Type B pancreatic cell (in vitro differentiated cells): ENCODE measurements around the gene MSH2. TPM values are rescaled to one million over a fixed set of nuclear protein-coding genes. Genes with fewer than 3 reads are reported as not detected.

ENCODE experiments used
- DNase-seq: peaks from one replicate; pipeline ENCODE4 v3.0.0; 2021; ENCODE audit warnings: mixed read lengths; ENCODE audit not compliant: unreplicated experiment; ENCODE audit errors: extremely low spot score
- H3K27ac Mint-ChIP-seq: 2 replicates; pipeline ENCODE4 v1.8.0; 2021; ENCODE audit warnings: mild to moderate bottlenecking, mixed read lengths
- H3K27me3 Mint-ChIP-seq: 2 replicates; pipeline ENCODE4 v1.8.0; 2021; ENCODE audit warnings: mixed read lengths
- H3K36me3 Mint-ChIP-seq: 2 replicates; pipeline ENCODE4 v1.8.0; 2021; ENCODE audit warnings: mixed read lengths
- H3K4me1 Mint-ChIP-seq: one replicate; pipeline ENCODE4 v1.8.0; 2021; ENCODE audit warnings: mixed read lengths; ENCODE audit not compliant: unreplicated experiment
- H3K4me3 Mint-ChIP-seq: 2 replicates; pipeline ENCODE4 v1.8.0; 2021; ENCODE audit warnings: mild to moderate bottlenecking, mixed read lengths
- H3K9me3 Mint-ChIP-seq: 2 replicates; pipeline ENCODE4 v1.8.0; 2021; ENCODE audit warnings: mixed read lengths
- total RNA-seq: library from RNA; stranded (reverse); gene quantifications from 2 replicates; pipeline ENCODE4 v1.2.1, GENCODE V29; 2021; ENCODE audit warnings: low replicate concordance
- TF ChIP-seq, protein P1 (sequence below): fragments of 200-600 bp; sonication (generic); conservative IDR thresholded peaks from 2 replicates; pipeline ENCODE4 v1.5.0; 2021; ENCODE audit warnings: antibody characterized with exemption, mild to moderate bottlenecking

The MSH2 gene
- total RNA-seq, 1 donor from 2014 or later, result 53.3 TPM

- no peak for DNase-seq
- H3K4me3 Mint-ChIP-seq, result no peak overlapping the region
- H3K36me3 Mint-ChIP-seq, result no peaks in the 10 kb centered on the region
- TF ChIP-seq, protein P1, sequence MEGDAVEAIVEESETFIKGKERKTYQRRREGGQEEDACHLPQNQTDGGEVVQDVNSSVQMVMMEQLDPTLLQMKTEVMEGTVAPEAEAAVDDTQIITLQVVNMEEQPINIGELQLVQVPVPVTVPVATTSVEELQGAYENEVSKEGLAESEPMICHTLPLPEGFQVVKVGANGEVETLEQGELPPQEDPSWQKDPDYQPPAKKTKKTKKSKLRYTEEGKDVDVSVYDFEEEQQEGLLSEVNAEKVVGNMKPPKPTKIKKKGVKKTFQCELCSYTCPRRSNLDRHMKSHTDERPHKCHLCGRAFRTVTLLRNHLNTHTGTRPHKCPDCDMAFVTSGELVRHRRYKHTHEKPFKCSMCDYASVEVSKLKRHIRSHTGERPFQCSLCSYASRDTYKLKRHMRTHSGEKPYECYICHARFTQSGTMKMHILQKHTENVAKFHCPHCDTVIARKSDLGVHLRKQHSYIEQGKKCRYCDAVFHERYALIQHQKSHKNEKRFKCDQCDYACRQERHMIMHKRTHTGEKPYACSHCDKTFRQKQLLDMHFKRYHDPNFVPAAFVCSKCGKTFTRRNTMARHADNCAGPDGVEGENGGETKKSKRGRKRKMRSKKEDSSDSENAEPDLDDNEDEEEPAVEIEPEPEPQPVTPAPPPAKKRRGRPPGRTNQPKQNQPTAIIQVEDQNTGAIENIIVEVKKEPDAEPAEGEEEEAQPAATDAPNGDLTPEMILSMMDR, result no peak
- no peaks in the 10 kb centered on the region for H3K9me3 Mint-ChIP-seq
- H3K27ac Mint-ChIP-seq, result no peak overlapping the region
- no peaks in the 10 kb centered on the region for H3K27me3 Mint-ChIP-seq
- peaks cover 8% of the 10 kb centered on the region for H3K4me1 Mint-ChIP-seq
Measured at GRCh38 chr2:47519604-47520301, 116.8 kb downstream of the MSH2 start.

DNA sequence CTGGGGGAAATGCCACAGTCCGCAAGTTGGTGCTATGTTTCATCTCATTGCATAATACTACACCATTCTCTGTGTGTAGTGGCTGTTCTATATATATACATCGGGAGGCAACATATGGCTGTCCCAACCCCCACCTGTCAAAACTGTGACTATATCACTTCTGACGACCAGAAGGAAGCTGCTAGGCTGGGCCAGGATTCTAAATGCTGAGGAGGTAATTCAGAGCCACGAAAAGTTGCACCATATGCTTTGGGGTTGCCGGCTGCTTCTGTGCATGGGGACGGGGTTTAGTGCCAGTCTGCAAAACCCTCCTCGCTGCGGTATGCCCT is 117.3 kb downstream of the MSH2 start:
- Mint-ChIP-seq H3K27me3 (no peaks in the 10 kb centered on the region), H3K4me3 (no peak overlapping the region), H3K4me1 (peaks cover 7% of the 10 kb centered on the region), H3K9me3 (no peaks in the 10 kb centered on the region), H3K36me3 (no peaks in the 10 kb centered on the region), H3K27ac (no peak overlapping the region)
- TF ChIP-seq, protein P1, result no peak
- no peak for DNase-seq

GRCh38 chr2:47520825-47521665 is 118.1 kb downstream of the MSH2 start:
- Mint-ChIP-seq H3K4me1 (peaks cover 4% of the 10 kb centered on the region), H3K27ac (no peak overlapping the region), H3K27me3 (no peaks in the 10 kb centered on the region), H3K4me3 (no peak overlapping the region), H3K9me3 (no peaks in the 10 kb centered on the region), H3K36me3 (no peaks in the 10 kb centered on the region)
- no peak for DNase-seq
- TF ChIP-seq, protein P1, result no peak

DNA sequence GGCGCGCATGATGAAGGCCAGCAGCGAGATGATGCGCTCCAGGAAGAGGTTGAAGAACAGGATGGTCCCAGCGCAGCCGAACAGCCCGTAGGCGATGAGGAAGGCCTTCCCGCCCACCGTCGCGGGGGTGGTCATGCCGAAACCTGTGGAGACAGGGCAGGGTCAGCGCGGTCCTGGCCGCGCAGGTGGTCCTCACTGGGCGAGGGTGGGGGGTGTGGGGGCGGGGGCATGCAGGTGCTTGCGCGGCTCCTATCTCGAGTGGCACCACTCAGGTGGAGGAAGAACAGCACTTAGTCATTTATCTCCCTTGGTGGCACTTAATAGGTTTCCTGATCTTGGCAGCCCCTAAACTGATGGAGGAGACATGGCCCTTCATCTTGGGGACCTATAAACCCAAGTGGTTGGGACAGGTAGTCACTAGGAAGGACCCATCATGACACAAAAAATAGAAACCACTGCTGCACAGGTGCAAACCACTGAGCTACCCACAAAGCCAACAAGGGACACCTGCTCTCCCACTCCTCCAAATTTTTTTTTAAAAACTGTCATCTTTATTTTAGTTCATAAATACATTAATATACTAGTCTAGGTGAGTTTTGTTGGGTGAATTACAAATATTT is 118.8 kb downstream of the MSH2 start:
- H3K27me3 Mint-ChIP-seq, result no peaks in the 10 kb centered on the region
- H3K4me1 Mint-ChIP-seq, result no peaks in the 10 kb centered on the region
- DNase-seq, result no peak
- H3K27ac Mint-ChIP-seq, result no peak overlapping the region
- TF ChIP-seq, protein P1, result no peak
- no peak overlapping the region for H3K4me3 Mint-ChIP-seq
- H3K9me3 Mint-ChIP-seq, result no peaks in the 10 kb centered on the region
- no peaks in the 10 kb centered on the region for H3K36me3 Mint-ChIP-seq

DNA sequence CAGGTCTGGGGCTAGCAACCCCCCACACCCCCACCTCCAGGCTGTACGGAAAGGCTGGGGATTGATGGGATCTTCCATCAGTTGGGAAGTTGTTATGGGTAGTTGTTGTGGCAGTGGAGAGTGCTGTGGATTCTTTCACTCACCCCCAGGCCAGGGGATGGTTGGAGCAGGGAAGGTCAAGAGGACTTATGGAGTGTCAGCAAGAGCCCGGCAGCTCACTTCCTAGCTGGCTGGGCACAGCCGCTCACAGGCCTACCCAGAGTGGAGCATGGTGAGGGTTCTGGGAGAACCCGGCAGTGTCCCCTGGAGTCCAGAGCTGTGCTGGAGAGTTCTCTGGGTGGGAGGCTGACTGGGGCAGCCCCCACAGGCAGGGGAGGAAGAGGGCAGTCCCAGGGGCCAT is 122.2 kb downstream of the MSH2 start:
- Mint-ChIP-seq H3K9me3 (no peaks in the 10 kb centered on the region), H3K27me3 (no peaks in the 10 kb centered on the region), H3K4me3 (no peak overlapping the region), H3K4me1 (no peaks in the 10 kb centered on the region), H3K36me3 (no peaks in the 10 kb centered on the region), H3K27ac (no peak overlapping the region)
- TF ChIP-seq, protein P1, result no peak
- DNase-seq, result no peak
